Parathyroid adenoma (tissue), 2 donors: Measurements from ENCODE around the gene MARCO.

Source experiments
- H2AFZ ChIP-seq: fragments of 300-600 bp; sonication (generic); one replicate; pipeline ENCODE4 v1.7.0; 2017; ENCODE audit warnings: antibody characterized with exemption, mild to moderate bottlenecking
- H3K27ac ChIP-seq: fragments of 300-600 bp; sonication (generic); one replicate; pipeline ENCODE4 v1.7.0; 2017
- H3K27me3 ChIP-seq: fragments of 300-600 bp; sonication (generic); one replicate; pipeline ENCODE4 v1.7.0; 2017; ENCODE audit warnings: low read length; ENCODE audit not compliant: control insufficient read depth, insufficient read depth
- H3K36me3 ChIP-seq: fragments of 300-600 bp; sonication (generic); one replicate; pipeline ENCODE4 v1.7.0; 2017; ENCODE audit warnings: low read length; ENCODE audit not compliant: control insufficient read depth, insufficient read depth
- H3K4me1 ChIP-seq: fragments of 300-600 bp; sonication (generic); one replicate; pipeline ENCODE4 v1.7.0; 2017; ENCODE audit warnings: control low read depth
- H3K4me2 ChIP-seq: fragments of 300-600 bp; sonication (generic); one replicate; pipeline ENCODE4 v1.7.0; 2017; ENCODE audit warnings: low read length
- H3K4me3 ChIP-seq: fragments of 300-600 bp; sonication (generic); one replicate; pipeline ENCODE4 v1.7.0; 2017; ENCODE audit warnings: low read depth, low read length
- H3K79me2 ChIP-seq: fragments of 300-600 bp; sonication (generic); one replicate; pipeline ENCODE4 v1.7.0; 2017; ENCODE audit warnings: control low read depth
- H3K9ac ChIP-seq: fragments of 300-600 bp; sonication (generic); one replicate; pipeline ENCODE4 v1.7.0; 2017; ENCODE audit warnings: mild to moderate bottlenecking
- H3K9me3 ChIP-seq: fragments of 300-600 bp; sonication (generic); one replicate; pipeline ENCODE4 v1.7.0; 2017; ENCODE audit warnings: low read length; ENCODE audit not compliant: control insufficient read depth
- CTCF ChIP-seq: fragments of 300-600 bp; sonication (generic); IDR thresholded peaks from one replicate; pipeline ENCODE4 v1.7.0; 2017; ENCODE audit warnings: antibody characterized with exemption, mild to moderate bottlenecking
- donor health status: primary hyperparathyroidism.

MARCO gene

GRCh38 chr2:118903551-118904479 lies 38.2 kb upstream of the MARCO start:
- Histone ChIP-seq H3K79me2 (no peaks in the 10 kb centered on the region), H3K9me3 (no peaks in the 10 kb centered on the region), H3K4me1 (no peaks in the 10 kb centered on the region), H3K36me3 (no peaks in the 10 kb centered on the region), H3K4me3 (no peak overlapping the region), H3K4me2 (no peak overlapping the region), H3K27me3 (no peaks in the 10 kb centered on the region), H3K27ac (no peak overlapping the region), H3K9ac (no peak overlapping the region), H2AFZ (no peak overlapping the region)
- no peak for TF ChIP-seq CTCF

GRCh38 chr2:118905206-118905605 lies 36.8 kb upstream of the MARCO start:
- no peaks in the 10 kb centered on the region for H3K27me3 ChIP-seq
- no peak overlapping the region for H2AFZ ChIP-seq
- no peak overlapping the region for H3K4me3 ChIP-seq
- H3K36me3 ChIP-seq, result no peaks in the 10 kb centered on the region
- no peaks in the 10 kb centered on the region for H3K4me1 ChIP-seq
- H3K9ac ChIP-seq, result no peak overlapping the region
- H3K9me3 ChIP-seq, result no peaks in the 10 kb centered on the region
- H3K27ac ChIP-seq, result no peak overlapping the region
- no peak overlapping the region for H3K4me2 ChIP-seq
- no peak for TF ChIP-seq CTCF
- H3K79me2 ChIP-seq, result no peaks in the 10 kb centered on the region

GRCh38 chr2:118906186-118906585 lies 35.8 kb upstream of the MARCO start:
- H2AFZ ChIP-seq, result no peak overlapping the region
- no peaks in the 10 kb centered on the region for H3K9me3 ChIP-seq
- H3K9ac ChIP-seq, result no peak overlapping the region
- no peak overlapping the region for H3K27ac ChIP-seq
- no peak for TF ChIP-seq CTCF
- no peak overlapping the region for H3K4me3 ChIP-seq
- H3K4me1 ChIP-seq, result no peaks in the 10 kb centered on the region
- H3K27me3 ChIP-seq, result no peaks in the 10 kb centered on the region
- H3K79me2 ChIP-seq, result no peaks in the 10 kb centered on the region
- no peak overlapping the region for H3K4me2 ChIP-seq
- no peaks in the 10 kb centered on the region for H3K36me3 ChIP-seq

- H3K4me2 ChIP-seq, result no peak overlapping the region
- no peaks in the 10 kb centered on the region for H3K9me3 ChIP-seq
- H3K9ac ChIP-seq, result no peak overlapping the region
- no peak overlapping the region for H3K27ac ChIP-seq
- no peak for TF ChIP-seq CTCF
- H3K79me2 ChIP-seq, result no peaks in the 10 kb centered on the region
- no peaks in the 10 kb centered on the region for H3K36me3 ChIP-seq
- H3K27me3 ChIP-seq, result no peaks in the 10 kb centered on the region
- no peaks in the 10 kb centered on the region for H3K4me1 ChIP-seq
- no peak overlapping the region for H2AFZ ChIP-seq
- H3K4me3 ChIP-seq, result no peak overlapping the region
Observed at GRCh38 chr2:118907759-118908158, 34.2 kb upstream of the MARCO start.

- no peaks in the 10 kb centered on the region for H3K36me3 ChIP-seq
- H3K4me3 ChIP-seq, result no peak overlapping the region
- no peaks in the 10 kb centered on the region for H3K9me3 ChIP-seq
- no peak overlapping the region for H3K27ac ChIP-seq
- H3K4me2 ChIP-seq, result no peak overlapping the region
- no peak overlapping the region for H2AFZ ChIP-seq
- TF ChIP-seq CTCF, result no peak
- H3K4me1 ChIP-seq, result no peaks in the 10 kb centered on the region
- no peaks in the 10 kb centered on the region for H3K27me3 ChIP-seq
- H3K79me2 ChIP-seq, result no peaks in the 10 kb centered on the region
- no peak overlapping the region for H3K9ac ChIP-seq
Observed at GRCh38 chr2:118909191-118909590, 32.8 kb upstream of the MARCO start.
